Lower leg skin (tissue), 4 donors: ENCODE data around the gene WASF3. TPM values are rescaled to one million over a fixed set of nuclear protein-coding genes. Genes with fewer than 3 reads are reported as not detected.

ENCODE experiments used
- DNase-seq, 2 donors: peaks; one replicate each; pipeline ENCODE4 v3.0.0-alpha.2; 2019; ENCODE audit warnings: low spot score in 2 of 2
- H3K4me3 ChIP-seq: fragments of 200-600 bp; sonication (generic); 2 replicates; pipeline ENCODE4 v1.5.1; 2017; ENCODE audit warnings: mild to moderate bottlenecking, low read depth; ENCODE audit not compliant: poor library complexity, severe bottlenecking
- CTCF ChIP-seq, 3 donors: fragments of 450-650 bp; IDR thresholded peaks; one replicate each; pipeline ENCODE4 v1.5.1; 2016; ENCODE audit warnings: antibody characterized with exemption in 3 of 3, mild to moderate bottlenecking in 3 of 3, moderate library complexity in 2 of 3
- POLR2A ChIP-seq, 2 donors: fragments of 450-650 bp; IDR thresholded peaks; one replicate each; pipeline ENCODE4 v1.6.1; 2016 to 2017; ENCODE audit warnings: antibody characterized with exemption in 2 of 2, mild to moderate bottlenecking in 1 of 2, moderate library complexity in 1 of 2
- WGBS, 2 donors: methylation state at CpG; one replicate each; pipeline ENCODE4 v1.1.5; 2018; 5-methylcytosine and 5-hydroxymethylcytosine counted together
- intact Hi-C: fragments of 100-400 bp; cut with DNase I; formaldehyde crosslinking; loops from one replicate; pipeline ENCODE4 v1.15.0; 2023; ENCODE audit warnings: low total_unique reads
- total RNA-seq, 4 donors: library from RNA; depleted of rRNA; stranded (reverse); fragments of >200 nt; gene quantifications; one replicate each; pipeline ENCODE4 v1.1.0, GENCODE V29; 2016

WASF3 gene
- total RNA-seq, 4 donors from 2014 or later, result 3.4 to 12.8 (median 6.7) TPM

- no peak for DNase-seq
- intact Hi-C loops, result no loop called here
- no peak overlapping the region for H3K4me3 ChIP-seq
- TF ChIP-seq POLR2A (IDR thresholded peaks at IDR 0.05) (no peak), CTCF (IDR thresholded peaks at IDR 0.05) (no peak)
Measured at GRCh38 chr13:26646603-26647002, 89.1 kb downstream of the WASF3 start.

GRCh38 chr13:26651234-26651633 lies 93.8 kb downstream of the WASF3 start:
- no peak for TF ChIP-seq POLR2A (IDR thresholded peaks at IDR 0.05)
- DNase-seq, result no peak
- intact Hi-C loops, result no loop called here
- 97 to 100% methylated on average over 1 of the region's 1 CpG for WGBS, 2 donors
- no peak overlapping the region for H3K4me3 ChIP-seq

GRCh38 chr13:26653310-26653709 lies 95.8 kb downstream of the WASF3 start:
- 94 to 96% methylated on average over 4 of the region's 4 CpGs for WGBS, 2 donors
- intact Hi-C loops, result no loop called here
- no peak for DNase-seq
- H3K4me3 ChIP-seq, result no peak overlapping the region
- TF ChIP-seq POLR2A (IDR thresholded peaks at IDR 0.05), result no peak
- no peak for TF ChIP-seq CTCF (IDR thresholded peaks at IDR 0.05)

- no peak overlapping the region for H3K4me3 ChIP-seq
- TF ChIP-seq CTCF (IDR thresholded peaks at IDR 0.05), result no peak
- no peak for TF ChIP-seq POLR2A (IDR thresholded peaks at IDR 0.05)
- 91 to 96% methylated on average over 4 of the region's 4 CpGs for WGBS, 2 donors
- no peak for DNase-seq
- intact Hi-C loops, result no loop called here
Measured at GRCh38 chr13:26653842-26654241, 96.4 kb downstream of the WASF3 start.

- intact Hi-C loops, result no loop called here
- TF ChIP-seq POLR2A (IDR thresholded peaks at IDR 0.05), result no peak
- no peak for TF ChIP-seq CTCF (IDR thresholded peaks at IDR 0.05)
- no peak overlapping the region for H3K4me3 ChIP-seq
- DNase-seq, result no peak
- WGBS, 2 donors, result 83% methylated on average over 4 of the region's 4 CpGs
Measured at GRCh38 chr13:26656919-26657318, 99.4 kb downstream of the WASF3 start.

- intact Hi-C loops, result no loop called here
- 71 to 78% methylated on average over 4 of the region's 4 CpGs for WGBS, 2 donors
- no peak for DNase-seq
- TF ChIP-seq CTCF (IDR thresholded peaks at IDR 0.05) (no peak), POLR2A (IDR thresholded peaks at IDR 0.05) (no peak)
- H3K4me3 ChIP-seq, result no peak overlapping the region
Measured at GRCh38 chr13:26658448-26659385, 101.2 kb downstream of the WASF3 start.
